Measurements from ENCODE around the gene NUDT15. TPM values are rescaled to one million over a fixed set of nuclear protein-coding genes. Genes with fewer than 3 reads are reported as not detected.

NUDT15 gene
- total RNA-seq, result 10 to 100 TPM in 1 of 4 donors, 1 to 10 TPM in 3; 3.3 to 10.7 (median 4.8) TPM

GRCh38 chr13:48037346-48038173 lies at the start of gene NUDT15:
Gene NUDT15, plus strand, starts transcription at chr13:48037726. Its CDS starts 21 bp downstream, at chr13:48037747.
- H3K27me3 ChIP-seq, result no peaks in the 10 kb centered on the region
- H3K4me3 ChIP-seq, result peak within 1 kb of the TSS; percentile 47 to 70 (median 69)
- DNase-seq (ENCODE audit: low spot score in 2 of 2), result peak; percentile 76 to 81
- H3K9me3 ChIP-seq, result no peaks in the 10 kb centered on the region
- peak within 1 kb of the TSS; percentile 93 to 97 (median 94) for H3K27ac ChIP-seq
- peaks cover 0 to 20% (median 6%) of the 10 kb centered on the region in 4 donors for H3K4me1 ChIP-seq
- peaks cover 0 to 18% (median 0%) of the 10 kb centered on the region in 3 donors for H3K36me3 ChIP-seq
- peak; percentile 42 to 80 for TF ChIP-seq POLR2A (IDR thresholded peaks at IDR 0.05)
- TF ChIP-seq CTCF (IDR thresholded peaks at IDR 0.05), result peak; percentile 93 to 99 (median 98)
- TF ChIP-seq EP300 (IDR thresholded peaks at IDR 0.05), result peak; percentile 96 to 97
- WGBS, 2 donors, result 0% methylated on average over 43 to 62 of the region's 82 CpGs

GRCh38 chr13:47990427-47990826 lies 47.1 kb upstream of the NUDT15 start:
- Histone ChIP-seq H3K4me1 (no peaks in the 10 kb centered on the region), H3K27ac (no peak overlapping the region), H3K9me3 (no peaks in the 10 kb centered on the region), H3K36me3 (peaks cover 2 to 57% (median 11%) of the 10 kb centered on the region in 3 donors), H3K27me3 (no peaks in the 10 kb centered on the region), H3K4me3 (no peak overlapping the region)
- WGBS, 2 donors, result 97 to 100% methylated on average over 1 of the region's 1 CpG
- no peak for DNase-seq (ENCODE audit: low spot score in 2 of 2)
- TF ChIP-seq POLR2A (IDR thresholded peaks at IDR 0.05), result no peak
- no peak for TF ChIP-seq EP300 (IDR thresholded peaks at IDR 0.05)
- no peak for TF ChIP-seq CTCF (IDR thresholded peaks at IDR 0.05)

GRCh38 chr13:47990920-47991466 lies 46.5 kb upstream of the NUDT15 start:
- H3K36me3 ChIP-seq, result peaks cover 2 to 55% (median 5%) of the 10 kb centered on the region in 3 donors
- H3K27ac ChIP-seq, result no peak overlapping the region
- H3K9me3 ChIP-seq, result no peaks in the 10 kb centered on the region
- no peak overlapping the region for H3K4me3 ChIP-seq
- WGBS, 2 donors, result 95 to 98% methylated on average over 2 of the region's 2 CpGs
- no peaks in the 10 kb centered on the region for H3K27me3 ChIP-seq
- no peak for DNase-seq (ENCODE audit: low spot score in 2 of 2)
- H3K4me1 ChIP-seq, result no peaks in the 10 kb centered on the region
- no peak for TF ChIP-seq CTCF (IDR thresholded peaks at IDR 0.05)
- no peak for TF ChIP-seq EP300 (IDR thresholded peaks at IDR 0.05)
- TF ChIP-seq POLR2A (IDR thresholded peaks at IDR 0.05), result no peak

GRCh38 chr13:47991859-47992258 lies 45.7 kb upstream of the NUDT15 start:
- TF ChIP-seq CTCF (IDR thresholded peaks at IDR 0.05) (no peak), EP300 (IDR thresholded peaks at IDR 0.05) (no peak), POLR2A (IDR thresholded peaks at IDR 0.05) (no peak)
- no peak for DNase-seq (ENCODE audit: low spot score in 2 of 2)
- no peak overlapping the region for H3K4me3 ChIP-seq
- no peak overlapping the region for H3K27ac ChIP-seq
- H3K36me3 ChIP-seq, result peaks cover 2 to 47% (median 5%) of the 10 kb centered on the region in 3 donors
- H3K4me1 ChIP-seq, result no peaks in the 10 kb centered on the region
- no peaks in the 10 kb centered on the region for H3K27me3 ChIP-seq
- H3K9me3 ChIP-seq, result no peaks in the 10 kb centered on the region
- WGBS, 2 donors, result 90 to 92% methylated on average over 4 of the region's 4 CpGs

GRCh38 chr13:47997384-47997783 lies 40.1 kb upstream of the NUDT15 start:
- H3K9me3 ChIP-seq, result no peaks in the 10 kb centered on the region
- DNase-seq (ENCODE audit: low spot score in 2 of 2), result no peak
- H3K27ac ChIP-seq, result no peak overlapping the region
- H3K4me1 ChIP-seq, result peaks cover 0 to 42% (median 3%) of the 10 kb centered on the region in 4 donors
- peaks cover 0 to 19% (median 0%) of the 10 kb centered on the region in 3 donors for H3K36me3 ChIP-seq
- WGBS, 2 donors, result 80 to 96% methylated on average over 2 of the region's 2 CpGs
- no peaks in the 10 kb centered on the region for H3K27me3 ChIP-seq
- no peak overlapping the region for H3K4me3 ChIP-seq
- TF ChIP-seq CTCF (IDR thresholded peaks at IDR 0.05) (no peak), POLR2A (IDR thresholded peaks at IDR 0.05) (no peak), EP300 (IDR thresholded peaks at IDR 0.05) (no peak)

All from tibial nerve (tissue), 4 donors.